HepG2 (cell line): ENCODE results near the gene UQCR11. TPM values are rescaled to one million over a fixed set of nuclear protein-coding genes. Genes with fewer than 3 reads are reported as not detected.

Source experiments
- ATF4 ChIP-seq, 2 experiments: fragments of 450-650 bp in 1 of 2; sonication (generic) in 1 of 2; formaldehyde crosslinking; IDR thresholded peaks; 2 replicates each; pipeline versions ENCODE4 v1.5.0 to v1.8.0; 2020 to 2022; ENCODE audit warnings: mild to moderate bottlenecking in 1 of 2, missing genetic modification reagents in 1 of 2
- ATF6 ChIP-seq: sonication (generic); formaldehyde crosslinking; conservative IDR thresholded peaks from 2 replicates; pipeline ENCODE4 v1.4.0; 2020; ENCODE audit warnings: missing genetic modification reagents
- CSRNP1 ChIP-seq: sonication (generic); formaldehyde crosslinking; IDR thresholded peaks from 2 replicates; pipeline ENCODE4 v1.8.1; 2023; ENCODE audit warnings: mild to moderate bottlenecking, missing genetic modification reagents
- DR1 ChIP-seq: sonication (generic); formaldehyde crosslinking; IDR thresholded peaks from 2 replicates; pipeline ENCODE4 v1.8.0; 2021; ENCODE audit warnings: mild to moderate bottlenecking, missing genetic modification reagents, inconsistent platforms
- HDAC6 ChIP-seq: fragments of 200-600 bp; sonication (generic); IDR thresholded peaks from 2 replicates; pipeline ENCODE4 v1.7.0; 2017; ENCODE audit warnings: mild to moderate bottlenecking, antibody characterized with exemption, low read length, low read depth
- KDM3A ChIP-seq: IDR thresholded peaks from 2 replicates; pipeline ENCODE4 v1.6.1; 2018; ENCODE audit warnings: low read depth, missing compliant biosample characterization
- KLF11 ChIP-seq: IDR thresholded peaks from 2 replicates; pipeline ENCODE4 v1.6.1; 2016; ENCODE audit warnings: missing compliant biosample characterization
- MEIS2 ChIP-seq: sonication (generic); formaldehyde crosslinking; IDR thresholded peaks from 2 replicates; pipeline ENCODE4 v1.9.0; 2021; ENCODE audit warnings: mild to moderate bottlenecking, missing genetic modification reagents
- POLR2A ChIP-seq, 2 experiments: IDR thresholded peaks; 2 replicates each; pipeline ENCODE4 v1.6.1; 2011; ENCODE audit warnings: low read depth in 2 of 2, low read length in 2 of 2, mild to moderate bottlenecking in 1 of 2, moderate library complexity in 1 of 2; ENCODE audit not compliant: insufficient read depth in 1 of 2
- SRSF1 ChIP-seq: fragments of 200-400 bp; formaldehyde crosslinking; optimal IDR thresholded peaks from 2 replicates; pipeline ENCODE3; 2017; ENCODE audit warnings: mild to moderate bottlenecking, low read depth, low read length, moderate library complexity
- YY1 ChIP-seq: IDR thresholded peaks from 2 replicates; pipeline ENCODE4 v1.6.1; 2011; ENCODE audit warnings: low read length, low read depth, moderate library complexity, mild to moderate bottlenecking; ENCODE audit not compliant: insufficient read depth, insufficient replicate concordance
- ZNF230 ChIP-seq: sonication (generic); formaldehyde crosslinking; IDR thresholded peaks from 2 replicates; pipeline ENCODE4 v1.4.0; 2020; ENCODE audit warnings: mild to moderate bottlenecking, missing genetic modification reagents
- ZNF44 ChIP-seq: sonication (generic); formaldehyde crosslinking; IDR thresholded peaks from 2 replicates; pipeline ENCODE4 v1.5.1; 2020; ENCODE audit warnings: mild to moderate bottlenecking, missing genetic modification reagents
- ZNF670 ChIP-seq: sonication (generic); formaldehyde crosslinking; IDR thresholded peaks from 2 replicates; pipeline ENCODE4 v1.8.0; 2022; ENCODE audit warnings: mild to moderate bottlenecking, missing genetic modification reagents, borderline replicate concordance
- polyA plus RNA-seq, 8 experiments: library from polyadenylated mRNA; depleted of rRNA in 3 of 8; stranded (reverse) in 7 of 8; unstranded in 1 of 8; fragments of >200 nt; fragmentation: Illumina TruSeq in 4 of 8; extraction: Trizol in 4 of 8; gene quantifications; 2 replicates each; pipeline versions ENCODE4 v1.2.1 to v1.2.3, GENCODE V29; 2011 to 2016; ENCODE audit warnings: low read depth in 4 of 8, missing spikeins in 1 of 8, mixed read lengths in 1 of 8; ENCODE audit not compliant: insufficient read depth in 1 of 8
- total RNA-seq, 5 experiments: library from RNA; depleted of rRNA; stranded (reverse); fragments of >200 nt; fragmentation: Illumina TruSeq; extraction: Trizol; gene quantifications; 2 replicates each; pipeline ENCODE4 v1.2.3, GENCODE V29; 2016; ENCODE audit warnings: low read depth in 1 of 5
- TF ChIP-seq, protein P1 (sequence below): sonication (generic); formaldehyde crosslinking; IDR thresholded peaks from 2 replicates; pipeline ENCODE4 v1.5.0; 2020; ENCODE audit warnings: mild to moderate bottlenecking, missing genetic modification reagents, borderline replicate concordance
- TF ChIP-seq, protein P2 (sequence below): sonication (generic); formaldehyde crosslinking; IDR thresholded peaks from 2 replicates; pipeline ENCODE4 v1.5.1; 2020; ENCODE audit warnings: mild to moderate bottlenecking, missing genetic modification reagents, borderline replicate concordance

UQCR11 gene
- total and polyA plus RNA-seq, 2 of the 13 experiments (the other 11 are each of a cell fraction or from before 2014, with no cell fraction given): 125 to 214 TPM

DNA sequence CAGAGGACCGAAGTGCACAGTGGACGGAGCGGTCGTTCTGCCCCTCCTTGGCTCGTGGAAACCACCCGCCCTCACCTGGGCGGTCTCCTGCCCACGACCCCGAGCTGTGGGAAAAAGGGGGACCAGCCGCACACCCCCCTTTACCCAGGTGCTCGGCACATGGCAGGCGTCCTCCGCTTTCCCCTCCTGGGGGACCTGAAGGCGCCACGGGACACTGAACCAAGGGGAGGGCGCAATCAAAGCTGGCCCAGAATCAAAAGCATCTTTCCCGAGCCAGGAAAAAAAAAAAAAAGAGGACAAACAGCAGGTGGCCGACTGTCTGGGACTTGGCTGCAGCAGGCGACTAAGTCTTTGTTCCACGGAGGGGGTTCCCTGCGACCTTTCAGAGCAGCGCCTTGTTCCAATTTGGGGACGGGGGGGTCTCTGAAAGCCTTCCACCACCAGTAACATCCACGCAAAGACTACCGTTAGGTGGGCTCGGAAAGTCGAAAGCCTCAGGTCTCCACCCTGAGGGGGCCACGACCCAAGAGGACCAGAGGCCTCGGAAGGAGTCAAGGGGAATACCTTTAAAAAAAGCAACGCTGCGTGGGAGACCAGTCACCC lies 13.7 kb downstream of the UQCR11 start (continued):
- TF ChIP-seq MEIS2 (CRISPR knock-in tag): no peak
- 0 out of 4 replicates have a peak, but pooled peaks of 1 of the 2 experiments have one; percentile 9 for TF ChIP-seq POLR2A (IDR thresholded peaks at IDR 0.05; ENCODE audit: insufficient read depth in 1 of 2, low read depth in 2 of 2, low read length in 2 of 2)
- TF ChIP-seq CSRNP1 (CRISPR knock-in tag): 0 out of 2 replicates have a peak, but pooled peaks have one; percentile 14
- peak; percentile 5; the same call in 1 of the 2 replicates for TF ChIP-seq KLF11 (CRISPR knock-in tag)
- TF ChIP-seq DR1 (CRISPR knock-in tag): no peak
- no peak for TF ChIP-seq KDM3A
- no peak for TF ChIP-seq ZNF44 (CRISPR knock-in tag)
- TF ChIP-seq ATF6 (CRISPR knock-in tag): no peak
- TF ChIP-seq YY1: no peak
- no peak for TF ChIP-seq ZNF670 (CRISPR knock-in tag)
- no peak for TF ChIP-seq HDAC6
- TF ChIP-seq, protein P1, sequence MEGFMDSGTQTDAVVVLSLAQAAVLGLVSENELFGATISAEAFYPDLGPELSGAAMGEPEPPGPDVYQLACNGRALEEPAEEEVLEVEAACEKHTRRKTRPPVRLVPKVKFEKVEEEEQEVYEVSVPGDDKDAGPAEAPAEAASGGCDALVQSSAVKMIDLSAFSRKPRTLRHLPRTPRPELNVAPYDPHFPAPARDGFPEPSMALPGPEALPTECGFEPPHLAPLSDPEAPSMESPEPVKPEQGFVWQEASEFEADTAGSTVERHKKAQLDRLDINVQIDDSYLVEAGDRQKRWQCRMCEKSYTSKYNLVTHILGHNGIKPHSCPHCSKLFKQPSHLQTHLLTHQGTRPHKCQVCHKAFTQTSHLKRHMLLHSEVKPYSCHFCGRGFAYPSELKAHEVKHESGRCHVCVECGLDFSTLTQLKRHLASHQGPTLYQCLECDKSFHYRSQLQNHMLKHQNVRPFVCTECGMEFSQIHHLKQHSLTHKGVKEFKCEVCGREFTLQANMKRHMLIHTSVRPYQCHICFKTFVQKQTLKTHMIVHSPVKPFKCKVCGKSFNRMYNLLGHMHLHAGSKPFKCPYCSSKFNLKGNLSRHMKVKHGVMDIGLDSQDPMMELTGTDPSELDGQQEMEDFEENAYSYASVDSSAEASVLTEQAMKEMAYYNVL (CRISPR knock-in tag): 0 out of 2 replicates have a peak, but pooled peaks have one; percentile 15
- TF ChIP-seq, protein P2, sequence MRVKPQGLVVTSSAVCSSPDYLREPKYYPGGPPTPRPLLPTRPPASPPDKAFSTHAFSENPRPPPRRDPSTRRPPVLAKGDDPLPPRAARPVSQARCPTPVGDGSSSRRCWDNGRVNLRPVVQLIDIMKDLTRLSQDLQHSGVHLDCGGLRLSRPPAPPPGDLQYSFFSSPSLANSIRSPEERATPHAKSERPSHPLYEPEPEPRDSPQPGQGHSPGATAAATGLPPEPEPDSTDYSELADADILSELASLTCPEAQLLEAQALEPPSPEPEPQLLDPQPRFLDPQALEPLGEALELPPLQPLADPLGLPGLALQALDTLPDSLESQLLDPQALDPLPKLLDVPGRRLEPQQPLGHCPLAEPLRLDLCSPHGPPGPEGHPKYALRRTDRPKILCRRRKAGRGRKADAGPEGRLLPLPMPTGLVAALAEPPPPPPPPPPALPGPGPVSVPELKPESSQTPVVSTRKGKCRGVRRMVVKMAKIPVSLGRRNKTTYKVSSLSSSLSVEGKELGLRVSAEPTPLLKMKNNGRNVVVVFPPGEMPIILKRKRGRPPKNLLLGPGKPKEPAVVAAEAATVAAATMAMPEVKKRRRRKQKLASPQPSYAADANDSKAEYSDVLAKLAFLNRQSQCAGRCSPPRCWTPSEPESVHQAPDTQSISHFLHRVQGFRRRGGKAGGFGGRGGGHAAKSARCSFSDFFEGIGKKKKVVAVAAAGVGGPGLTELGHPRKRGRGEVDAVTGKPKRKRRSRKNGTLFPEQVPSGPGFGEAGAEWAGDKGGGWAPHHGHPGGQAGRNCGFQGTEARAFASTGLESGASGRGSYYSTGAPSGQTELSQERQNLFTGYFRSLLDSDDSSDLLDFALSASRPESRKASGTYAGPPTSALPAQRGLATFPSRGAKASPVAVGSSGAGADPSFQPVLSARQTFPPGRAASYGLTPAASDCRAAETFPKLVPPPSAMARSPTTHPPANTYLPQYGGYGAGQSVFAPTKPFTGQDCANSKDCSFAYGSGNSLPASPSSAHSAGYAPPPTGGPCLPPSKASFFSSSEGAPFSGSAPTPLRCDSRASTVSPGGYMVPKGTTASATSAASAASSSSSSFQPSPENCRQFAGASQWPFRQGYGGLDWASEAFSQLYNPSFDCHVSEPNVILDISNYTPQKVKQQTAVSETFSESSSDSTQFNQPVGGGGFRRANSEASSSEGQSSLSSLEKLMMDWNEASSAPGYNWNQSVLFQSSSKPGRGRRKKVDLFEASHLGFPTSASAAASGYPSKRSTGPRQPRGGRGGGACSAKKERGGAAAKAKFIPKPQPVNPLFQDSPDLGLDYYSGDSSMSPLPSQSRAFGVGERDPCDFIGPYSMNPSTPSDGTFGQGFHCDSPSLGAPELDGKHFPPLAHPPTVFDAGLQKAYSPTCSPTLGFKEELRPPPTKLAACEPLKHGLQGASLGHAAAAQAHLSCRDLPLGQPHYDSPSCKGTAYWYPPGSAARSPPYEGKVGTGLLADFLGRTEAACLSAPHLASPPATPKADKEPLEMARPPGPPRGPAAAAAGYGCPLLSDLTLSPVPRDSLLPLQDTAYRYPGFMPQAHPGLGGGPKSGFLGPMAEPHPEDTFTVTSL (CRISPR knock-in tag): no peak
- no peak for TF ChIP-seq ATF4 (CRISPR knock-in tag; IDR thresholded peaks at IDR 0.05)
- TF ChIP-seq SRSF1: no peak
- no peak for TF ChIP-seq ZNF230 (CRISPR knock-in tag)
